ENCODE data around the gene YBX2.
A peak's percentile ranks its signal among the peaks of the same experiment; 100 is the strongest.

Gene YBX2

GRCh38 chr17:7332111-7332510 lies 37.7 kb upstream of the YBX2 start:
- peaks cover 46% of the 10 kb centered on the region for H3K4me1 ChIP-seq (ENCODE audit: control insufficient read depth, insufficient read depth, low read length, poor library complexity, severe bottlenecking)
- H3K9me3 ChIP-seq (ENCODE audit: control insufficient read depth, low read length): no peaks in the 10 kb centered on the region
- no peak for DNase-seq
- no peaks in the 10 kb centered on the region for H3K27me3 ChIP-seq (replicated peaks; ENCODE audit: control insufficient read depth, insufficient read depth, low read length, poor library complexity, severe bottlenecking)
- H3K4me3 ChIP-seq (ENCODE audit: insufficient read depth, low read depth, low read length, poor library complexity, severe bottlenecking): peak overlapping the region; percentile 15
- H3K27ac ChIP-seq (ENCODE audit: insufficient read depth, low read length, poor library complexity, severe bottlenecking): no peak overlapping the region
- no peaks in the 10 kb centered on the region for H3K36me3 ChIP-seq (ENCODE audit: control insufficient read depth, insufficient read depth, low read length)

- peak overlapping the region; percentile 85 for H3K27ac ChIP-seq (ENCODE audit: insufficient read depth, low read length, poor library complexity, severe bottlenecking)
- peaks cover 37% of the 10 kb centered on the region for H3K4me1 ChIP-seq (ENCODE audit: control insufficient read depth, insufficient read depth, low read length, poor library complexity, severe bottlenecking)
- H3K27me3 ChIP-seq (replicated peaks; ENCODE audit: control insufficient read depth, insufficient read depth, low read length, poor library complexity, severe bottlenecking): no peaks in the 10 kb centered on the region
- peaks cover 11% of the 10 kb centered on the region for H3K36me3 ChIP-seq (ENCODE audit: control insufficient read depth, insufficient read depth, low read length)
- no peaks in the 10 kb centered on the region for H3K9me3 ChIP-seq (ENCODE audit: control insufficient read depth, low read length)
- H3K4me3 ChIP-seq (ENCODE audit: insufficient read depth, low read depth, low read length, poor library complexity, severe bottlenecking): peak overlapping the region; percentile 90
- DNase-seq: no peak
These were observed 36.2 kb upstream of the YBX2 start for GRCh38 chr17:7330638-7331015.

- H3K9me3 ChIP-seq (ENCODE audit: control insufficient read depth, low read length): no peaks in the 10 kb centered on the region
- H3K4me3 ChIP-seq (ENCODE audit: insufficient read depth, low read depth, low read length, poor library complexity, severe bottlenecking): peak overlapping the region; percentile 90
- DNase-seq: peak; percentile 63 to 75 (median 73)
- peaks cover 16% of the 10 kb centered on the region for H3K36me3 ChIP-seq (ENCODE audit: control insufficient read depth, insufficient read depth, low read length)
- peak overlapping the region; percentile 85 for H3K27ac ChIP-seq (ENCODE audit: insufficient read depth, low read length, poor library complexity, severe bottlenecking)
- no peaks in the 10 kb centered on the region for H3K27me3 ChIP-seq (replicated peaks; ENCODE audit: control insufficient read depth, insufficient read depth, low read length, poor library complexity, severe bottlenecking)
- H3K4me1 ChIP-seq (ENCODE audit: control insufficient read depth, insufficient read depth, low read length, poor library complexity, severe bottlenecking): peaks cover 32% of the 10 kb centered on the region
These were observed 35.7 kb upstream of the YBX2 start for GRCh38 chr17:7329997-7330637.

DNA sequence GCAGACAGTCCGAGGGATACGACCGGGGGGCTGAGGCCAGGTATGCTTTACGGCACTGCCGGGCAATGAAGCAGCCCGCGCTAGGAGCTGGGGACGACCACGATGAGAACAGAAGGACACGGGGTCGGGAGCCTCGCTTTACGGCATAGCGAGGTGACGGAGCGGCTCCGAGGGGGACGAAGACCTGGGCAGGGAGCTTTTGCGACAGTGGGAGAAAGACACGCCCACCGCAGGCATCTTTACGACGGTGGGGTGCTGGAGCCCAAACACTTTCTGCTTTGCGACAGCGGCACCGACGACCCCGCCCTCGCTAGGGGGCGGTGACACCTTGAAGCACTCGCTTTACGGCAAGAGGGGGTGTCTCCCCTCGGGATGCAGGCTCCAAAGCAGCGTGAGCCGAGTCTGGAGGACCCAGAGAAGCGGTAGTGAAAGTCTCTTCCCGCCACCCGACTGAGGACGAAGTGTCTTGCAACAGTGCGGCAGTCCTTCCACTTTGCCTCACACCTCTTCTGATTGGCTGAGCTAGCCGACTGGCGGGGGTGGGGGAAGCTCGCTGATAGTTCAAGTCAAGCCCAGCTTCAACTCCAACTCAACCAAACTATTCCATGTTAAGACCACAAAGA lies 35.0 kb upstream of the YBX2 start:
- peak overlapping the region; percentile 90 for H3K4me3 ChIP-seq (ENCODE audit: insufficient read depth, low read depth, low read length, poor library complexity, severe bottlenecking)
- H3K27me3 ChIP-seq (replicated peaks; ENCODE audit: control insufficient read depth, insufficient read depth, low read length, poor library complexity, severe bottlenecking): no peaks in the 10 kb centered on the region
- H3K27ac ChIP-seq (ENCODE audit: insufficient read depth, low read length, poor library complexity, severe bottlenecking): peak overlapping the region; percentile 85
- H3K9me3 ChIP-seq (ENCODE audit: control insufficient read depth, low read length): no peaks in the 10 kb centered on the region
- peaks cover 16% of the 10 kb centered on the region for H3K36me3 ChIP-seq (ENCODE audit: control insufficient read depth, insufficient read depth, low read length)
- H3K4me1 ChIP-seq (ENCODE audit: control insufficient read depth, insufficient read depth, low read length, poor library complexity, severe bottlenecking): peaks cover 28% of the 10 kb centered on the region
- peak; percentile 90 to 95 (median 94) for DNase-seq

GRCh38 chr17:7328840-7329373 lies 34.5 kb upstream of the YBX2 start, which contains the start of gene NEURL4:
Gene NEURL4, minus strand, starts transcription at chr17:7329335. Its CDS starts 23 bp downstream, at chr17:7329312.
- no peak for DNase-seq
- H3K27me3 ChIP-seq (replicated peaks; ENCODE audit: control insufficient read depth, insufficient read depth, low read length, poor library complexity, severe bottlenecking): no peaks in the 10 kb centered on the region
- peak within 1 kb of the TSS; percentile 90 for H3K4me3 ChIP-seq (ENCODE audit: insufficient read depth, low read depth, low read length, poor library complexity, severe bottlenecking)
- H3K9me3 ChIP-seq (ENCODE audit: control insufficient read depth, low read length): no peaks in the 10 kb centered on the region
- peak within 1 kb of the TSS; percentile 85 for H3K27ac ChIP-seq (ENCODE audit: insufficient read depth, low read length, poor library complexity, severe bottlenecking)
- H3K4me1 ChIP-seq (ENCODE audit: control insufficient read depth, insufficient read depth, low read length, poor library complexity, severe bottlenecking): peaks cover 29% of the 10 kb centered on the region
- peaks cover 18% of the 10 kb centered on the region for H3K36me3 ChIP-seq (ENCODE audit: control insufficient read depth, insufficient read depth, low read length)

GRCh38 chr17:7328009-7328408 lies 33.6 kb upstream of the YBX2 start:
- Histone ChIP-seq H3K4me1 (ENCODE audit: control insufficient read depth, insufficient read depth, low read length, poor library complexity, severe bottlenecking) (peaks cover 24% of the 10 kb centered on the region), H3K27ac (ENCODE audit: insufficient read depth, low read length, poor library complexity, severe bottlenecking) (no peak overlapping the region), H3K4me3 (ENCODE audit: insufficient read depth, low read depth, low read length, poor library complexity, severe bottlenecking) (no peak overlapping the region), H3K27me3 (replicated peaks; ENCODE audit: control insufficient read depth, insufficient read depth, low read length, poor library complexity, severe bottlenecking) (no peaks in the 10 kb centered on the region), H3K36me3 (ENCODE audit: control insufficient read depth, insufficient read depth, low read length) (peaks cover 27% of the 10 kb centered on the region), H3K9me3 (ENCODE audit: control insufficient read depth, low read length) (no peaks in the 10 kb centered on the region)
- no peak for DNase-seq

GRCh38 chr17:7327501-7327900 lies 33.1 kb upstream of the YBX2 start:
- peaks cover 32% of the 10 kb centered on the region for H3K36me3 ChIP-seq (ENCODE audit: control insufficient read depth, insufficient read depth, low read length)
- no peak overlapping the region for H3K27ac ChIP-seq (ENCODE audit: insufficient read depth, low read length, poor library complexity, severe bottlenecking)
- peaks cover 23% of the 10 kb centered on the region for H3K4me1 ChIP-seq (ENCODE audit: control insufficient read depth, insufficient read depth, low read length, poor library complexity, severe bottlenecking)
- no peak for DNase-seq
- H3K4me3 ChIP-seq (ENCODE audit: insufficient read depth, low read depth, low read length, poor library complexity, severe bottlenecking): no peak overlapping the region
- no peaks in the 10 kb centered on the region for H3K9me3 ChIP-seq (ENCODE audit: control insufficient read depth, low read length)
- no peaks in the 10 kb centered on the region for H3K27me3 ChIP-seq (replicated peaks; ENCODE audit: control insufficient read depth, insufficient read depth, low read length, poor library complexity, severe bottlenecking)

DNA sequence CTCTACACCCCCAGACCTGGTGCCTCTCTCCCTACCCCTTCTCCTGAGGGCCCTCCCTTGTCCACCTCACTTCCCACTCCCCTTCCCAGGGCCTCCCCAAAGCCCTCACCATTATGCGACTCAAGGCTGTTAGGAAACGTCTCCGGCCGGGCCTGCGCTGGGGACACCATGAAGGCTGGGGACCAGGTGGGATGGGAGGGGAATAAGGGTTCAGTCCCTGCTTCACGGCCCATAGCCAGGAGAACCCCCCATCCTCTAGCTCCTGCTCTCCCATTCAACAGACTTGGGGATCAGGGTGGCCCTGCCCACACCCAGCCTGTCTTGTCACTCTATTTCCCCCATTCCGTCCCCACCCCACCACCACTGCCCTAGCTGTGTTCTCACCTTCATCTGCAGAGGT lies 32.6 kb upstream of the YBX2 start:
- no peaks in the 10 kb centered on the region for H3K27me3 ChIP-seq (replicated peaks; ENCODE audit: control insufficient read depth, insufficient read depth, low read length, poor library complexity, severe bottlenecking)
- no peak for DNase-seq
- H3K9me3 ChIP-seq (ENCODE audit: control insufficient read depth, low read length): no peaks in the 10 kb centered on the region
- peaks cover 35% of the 10 kb centered on the region for H3K36me3 ChIP-seq (ENCODE audit: control insufficient read depth, insufficient read depth, low read length)
- H3K4me1 ChIP-seq (ENCODE audit: control insufficient read depth, insufficient read depth, low read length, poor library complexity, severe bottlenecking): peaks cover 19% of the 10 kb centered on the region
- no peak overlapping the region for H3K4me3 ChIP-seq (ENCODE audit: insufficient read depth, low read depth, low read length, poor library complexity, severe bottlenecking)
- H3K27ac ChIP-seq (ENCODE audit: insufficient read depth, low read length, poor library complexity, severe bottlenecking): no peak overlapping the region

GRCh38 chr17:7326186-7326585 lies 31.7 kb upstream of the YBX2 start:
- peaks cover 43% of the 10 kb centered on the region for H3K36me3 ChIP-seq (ENCODE audit: control insufficient read depth, insufficient read depth, low read length)
- no peak overlapping the region for H3K4me3 ChIP-seq (ENCODE audit: insufficient read depth, low read depth, low read length, poor library complexity, severe bottlenecking)
- H3K9me3 ChIP-seq (ENCODE audit: control insufficient read depth, low read length): no peaks in the 10 kb centered on the region
- no peak overlapping the region for H3K27ac ChIP-seq (ENCODE audit: insufficient read depth, low read length, poor library complexity, severe bottlenecking)
- no peaks in the 10 kb centered on the region for H3K27me3 ChIP-seq (replicated peaks; ENCODE audit: control insufficient read depth, insufficient read depth, low read length, poor library complexity, severe bottlenecking)
- peaks cover 15% of the 10 kb centered on the region for H3K4me1 ChIP-seq (ENCODE audit: control insufficient read depth, insufficient read depth, low read length, poor library complexity, severe bottlenecking)
- no peak for DNase-seq

GRCh38 chr17:7325031-7325528 lies 30.6 kb upstream of the YBX2 start:
- no peaks in the 10 kb centered on the region for H3K27me3 ChIP-seq (replicated peaks; ENCODE audit: control insufficient read depth, insufficient read depth, low read length, poor library complexity, severe bottlenecking)
- no peak overlapping the region for H3K4me3 ChIP-seq (ENCODE audit: insufficient read depth, low read depth, low read length, poor library complexity, severe bottlenecking)
- H3K4me1 ChIP-seq (ENCODE audit: control insufficient read depth, insufficient read depth, low read length, poor library complexity, severe bottlenecking): peaks cover 8% of the 10 kb centered on the region
- no peak overlapping the region for H3K27ac ChIP-seq (ENCODE audit: insufficient read depth, low read length, poor library complexity, severe bottlenecking)
- H3K9me3 ChIP-seq (ENCODE audit: control insufficient read depth, low read length): no peaks in the 10 kb centered on the region
- no peak for DNase-seq
- peaks cover 53% of the 10 kb centered on the region for H3K36me3 ChIP-seq (ENCODE audit: control insufficient read depth, insufficient read depth, low read length)

All from effector memory CD4-positive, alpha-beta T cell (primary cell).